Activated CD8-positive, alpha-beta memory T cell treated with anti-CD3 and anti-CD28 coated beads for 48 hours (primary cell): ENCODE results near the gene CDH6.

Experiments used
- DNase-seq, 3 experiments: peaks; one replicate each; pipeline ENCODE4 v3.0.0-alpha.2; 2020; ENCODE audit warnings: low read depth in 2 of 3, low spot score in 2 of 3

The CDH6 gene

GRCh38 chr5:31197183-31197582 is 3.7 kb downstream of the CDH6 start:
- DNase-seq, result no peak

DNA sequence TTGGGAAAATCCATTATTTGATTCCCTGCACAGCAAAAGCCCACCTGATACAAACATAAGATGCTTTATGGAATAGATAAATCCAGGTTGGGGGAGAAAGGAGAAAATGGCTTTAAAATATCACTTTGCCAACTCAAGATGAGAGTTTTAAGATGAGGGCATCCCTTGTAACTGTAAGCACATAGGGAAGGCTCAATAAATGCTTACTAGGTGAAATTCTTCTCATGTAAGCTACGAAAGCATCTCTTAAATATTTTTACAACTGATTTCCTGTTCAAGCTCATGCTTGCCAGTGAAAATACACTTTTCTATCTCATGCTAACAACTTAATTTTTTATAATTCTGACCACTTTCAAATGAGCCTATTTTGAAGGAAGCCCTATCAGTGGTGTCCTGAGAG is 11.5 kb downstream of the CDH6 start:
- no peak for DNase-seq

DNA sequence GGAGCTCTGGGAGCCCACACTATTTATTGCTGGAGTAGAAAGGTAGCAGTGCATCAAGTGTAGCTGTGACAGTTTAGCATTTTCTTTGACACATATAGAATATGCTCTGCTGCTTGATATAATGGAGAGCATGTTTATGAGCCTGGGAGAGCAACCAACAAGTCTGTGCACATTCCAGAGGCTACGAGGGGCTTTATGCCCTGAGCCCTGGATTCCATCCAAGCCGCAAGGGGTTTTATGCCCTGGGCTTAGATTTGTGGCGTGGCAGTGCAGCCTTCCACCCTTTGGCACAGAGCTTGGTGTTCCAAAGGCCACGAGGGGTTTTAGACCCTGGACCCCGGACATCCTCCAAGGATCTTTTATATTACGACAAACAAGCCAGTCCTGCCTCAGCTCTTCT is 14.6 kb downstream of the CDH6 start:
- no peak for DNase-seq

DNA sequence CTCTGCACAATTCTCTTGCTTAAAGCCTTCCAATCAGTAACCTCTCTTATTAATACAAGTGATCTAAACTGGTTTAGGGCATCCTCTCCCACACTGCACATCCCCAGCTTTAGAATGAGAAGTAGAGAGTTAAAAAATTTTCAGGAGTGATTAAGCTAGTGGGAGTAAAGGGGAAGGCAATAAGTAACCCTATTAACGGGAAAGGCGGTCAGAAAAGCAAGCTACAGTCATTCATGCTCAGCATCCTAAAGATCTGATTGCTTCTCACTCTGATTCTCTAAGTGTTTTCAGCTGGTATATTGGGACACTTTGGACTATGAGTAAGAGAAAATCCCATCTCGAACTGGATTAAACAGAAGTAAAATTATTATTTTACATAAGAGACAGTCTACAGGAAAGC is 15.8 kb downstream of the CDH6 start:
- DNase-seq, result no peak

DNA sequence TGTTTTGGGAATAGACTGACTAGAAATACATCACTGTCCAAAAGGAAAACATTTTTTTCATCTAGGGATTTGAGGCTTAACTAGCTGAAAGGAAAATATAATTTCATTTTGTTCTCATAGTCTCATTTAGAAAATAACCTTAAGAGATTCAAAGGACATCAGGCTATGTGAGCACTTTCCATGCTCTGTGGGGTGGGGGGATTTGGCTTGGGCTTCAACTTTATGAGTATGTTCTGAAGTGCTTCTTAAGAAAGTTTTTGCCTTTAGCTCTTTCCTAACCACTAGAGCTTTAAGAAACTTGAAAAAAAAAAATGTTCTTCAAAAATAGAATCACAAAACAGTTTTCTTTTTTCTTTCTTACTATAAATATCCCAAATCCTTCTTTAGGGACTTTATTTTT is 17.6 kb downstream of the CDH6 start:
- no peak for DNase-seq

DNA sequence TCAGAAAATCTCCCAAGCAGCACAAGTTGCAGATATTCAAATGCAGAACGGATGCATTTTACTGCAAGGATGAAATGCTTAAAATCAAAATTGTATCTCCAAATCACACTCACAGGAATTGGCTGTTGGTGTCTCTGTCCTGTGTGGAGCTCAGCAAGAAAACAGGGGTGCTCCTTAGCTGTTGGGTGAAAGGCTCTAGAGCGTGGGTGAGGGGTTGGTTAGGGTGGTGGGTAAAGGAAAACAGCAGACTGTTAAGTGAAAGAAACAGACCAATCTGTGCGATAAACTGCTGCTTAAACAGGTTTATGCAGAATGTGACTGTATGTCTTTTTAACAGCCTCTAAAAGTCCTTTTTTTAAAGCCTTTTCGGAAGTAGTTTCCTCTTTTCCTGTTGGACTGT is 19.8 kb downstream of the CDH6 start:
- DNase-seq, result no peak

DNA sequence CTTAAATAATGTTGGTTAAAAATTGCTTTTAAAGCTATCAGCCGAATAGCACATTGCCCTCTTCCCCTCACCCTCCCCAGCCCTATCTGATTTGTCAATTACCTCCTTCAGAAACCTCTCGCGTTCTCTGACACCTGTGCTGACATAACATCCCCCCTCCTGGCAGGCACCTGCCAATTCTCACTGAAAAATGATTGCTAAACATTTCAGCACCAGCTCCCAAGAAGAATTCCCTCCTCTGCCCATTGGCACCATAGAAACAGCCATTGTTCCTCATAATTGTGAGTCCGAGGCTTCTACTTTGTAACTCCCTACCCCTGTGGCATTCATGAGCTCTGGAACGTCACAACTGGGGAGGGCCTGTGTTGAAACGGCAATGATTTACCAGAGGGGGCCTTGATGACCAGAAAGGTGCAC is 20.2 kb downstream of the CDH6 start:
- no peak for DNase-seq

GRCh38 chr5:31214229-31214628 is 20.7 kb downstream of the CDH6 start:
- DNase-seq, result no peak

GRCh38 chr5:31215236-31215635 is 21.8 kb downstream of the CDH6 start:
- DNase-seq, result no peak

DNA sequence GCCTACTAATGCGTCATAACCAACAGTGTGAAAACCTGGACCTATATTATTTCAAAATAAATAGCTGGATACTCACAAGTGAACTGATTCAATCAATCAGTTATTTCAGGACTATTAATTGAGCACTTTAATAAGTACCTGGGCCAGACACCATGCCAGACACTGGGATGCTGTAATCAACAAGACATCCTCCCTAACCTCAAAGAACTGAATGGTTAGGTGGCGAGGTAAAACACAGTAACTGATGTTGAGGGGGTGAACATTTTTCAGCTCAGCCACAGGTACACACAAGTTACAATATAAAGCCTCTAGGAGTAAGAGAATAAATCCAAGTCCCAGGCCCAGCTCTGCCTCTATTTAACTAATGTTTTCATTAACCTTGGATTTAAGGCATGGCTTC is 24.0 kb downstream of the CDH6 start:
- no peak for DNase-seq

DNA sequence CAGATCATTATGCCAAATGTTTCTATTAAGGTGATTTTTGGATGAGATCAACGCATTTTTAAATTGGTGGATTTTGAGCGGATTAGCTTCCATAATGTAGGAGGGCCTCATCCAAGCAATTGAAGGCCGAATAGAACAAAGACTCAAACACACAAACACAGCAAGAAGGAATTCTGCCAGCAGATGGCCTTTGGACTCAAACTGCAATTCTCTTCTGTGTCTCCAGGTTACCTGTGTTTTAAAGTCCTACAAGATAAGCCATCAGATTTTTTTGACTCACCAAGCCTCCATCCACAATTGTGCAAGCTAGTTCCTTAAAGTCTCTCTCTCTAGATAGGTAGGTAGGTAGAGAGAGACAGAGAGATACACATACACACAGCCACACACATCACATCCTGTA is 25.5 kb downstream of the CDH6 start:
- no peak for DNase-seq

DNA sequence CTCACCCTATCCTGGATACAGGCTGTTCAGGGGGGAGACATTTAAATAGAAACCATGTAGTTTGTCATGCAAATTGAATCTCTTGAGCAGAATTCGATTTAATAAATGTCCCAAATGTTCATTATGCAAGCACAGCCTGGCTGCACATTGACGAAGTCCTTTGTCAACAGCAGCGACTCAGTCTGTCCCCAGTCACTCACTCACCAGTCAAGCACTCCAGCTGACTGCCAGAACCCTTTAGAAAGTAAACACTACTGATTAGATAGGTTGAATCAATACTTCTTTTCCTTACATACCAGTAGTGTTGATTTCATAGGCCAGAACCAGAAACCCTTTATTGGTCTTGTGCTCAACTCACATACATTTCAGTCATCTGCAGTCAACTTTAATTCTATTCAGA is 27.5 kb downstream of the CDH6 start:
- no peak for DNase-seq

GRCh38 chr5:31225118-31225517 is 31.6 kb downstream of the CDH6 start:
- DNase-seq, result no peak

- DNase-seq, result no peak
Observed at GRCh38 chr5:31225613-31226012, 32.1 kb downstream of the CDH6 start.

DNA sequence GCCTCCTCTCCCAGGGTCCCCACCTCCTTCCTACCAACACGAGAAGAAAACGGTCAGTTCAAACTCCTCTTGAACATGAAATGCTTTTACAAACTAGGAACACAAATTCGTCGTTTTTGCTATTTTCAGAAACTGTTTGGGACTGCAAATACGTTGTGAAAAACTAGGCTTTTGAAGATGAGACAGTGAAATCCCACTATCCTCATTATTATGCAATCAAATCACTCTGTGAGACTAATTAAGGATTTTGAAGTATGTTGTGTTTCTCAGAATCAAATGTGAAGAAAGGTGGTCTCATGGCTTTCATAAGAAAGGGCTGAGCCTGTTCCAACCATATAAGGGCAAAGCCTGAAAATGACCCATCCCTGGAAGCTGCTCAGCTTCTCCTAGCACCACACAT is 33.2 kb downstream of the CDH6 start:
- DNase-seq, result no peak

DNA sequence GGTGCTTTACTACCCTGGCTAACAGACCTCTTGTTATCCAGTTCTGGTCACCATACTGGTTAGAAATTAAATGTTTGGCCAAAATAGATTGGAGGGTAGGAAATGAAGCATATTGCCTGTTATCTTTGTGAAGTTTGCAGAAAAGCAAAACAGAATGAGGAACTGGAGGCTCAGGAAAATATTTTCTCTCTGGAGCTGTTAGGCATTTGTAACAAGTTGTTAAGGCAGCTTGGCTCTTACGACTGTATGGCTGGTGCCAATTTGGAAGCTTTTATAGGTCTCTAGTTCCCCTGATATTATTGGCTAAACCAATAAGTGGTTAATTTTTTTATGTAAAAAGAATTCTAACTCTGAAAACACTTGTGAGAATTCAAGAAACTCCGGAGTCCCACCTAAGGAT is 35.8 kb downstream of the CDH6 start:
- DNase-seq, result no peak

DNA sequence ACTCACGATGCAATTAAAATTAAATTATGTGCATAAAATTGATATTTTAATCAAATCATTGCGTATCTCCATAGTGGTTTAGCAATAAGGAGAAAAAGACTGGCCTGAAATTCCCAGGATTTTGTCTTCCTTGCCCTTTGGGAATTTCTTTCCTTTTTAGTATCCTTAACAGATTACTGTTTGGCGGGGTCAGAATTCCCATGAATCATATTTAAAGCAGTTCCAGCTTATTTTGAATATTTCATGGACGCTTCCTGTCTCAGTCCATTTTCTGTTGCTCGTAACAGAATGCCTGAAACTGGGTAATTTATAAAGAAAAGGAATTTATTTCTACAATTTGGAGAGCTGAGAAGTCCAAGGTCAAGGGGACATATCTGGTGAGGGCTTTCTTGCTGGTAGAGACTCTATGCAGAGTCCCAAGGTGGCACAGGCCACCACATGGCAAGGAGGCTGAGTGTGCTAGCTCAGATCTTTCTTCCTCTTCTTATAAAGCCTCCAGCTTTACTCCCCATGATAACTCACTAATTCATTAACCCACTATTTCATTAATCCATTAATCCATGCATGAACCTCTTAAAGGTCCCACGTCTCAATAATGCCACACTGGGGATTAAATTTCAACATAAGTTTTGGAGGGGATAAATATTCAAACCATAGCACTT is 37.8 kb downstream of the CDH6 start:
- DNase-seq, result no peak

- DNase-seq, result no peak
Observed at GRCh38 chr5:31232273-31232888, 38.9 kb downstream of the CDH6 start.

- no peak for DNase-seq
Observed at GRCh38 chr5:31235381-31235780, 41.9 kb downstream of the CDH6 start.

DNA sequence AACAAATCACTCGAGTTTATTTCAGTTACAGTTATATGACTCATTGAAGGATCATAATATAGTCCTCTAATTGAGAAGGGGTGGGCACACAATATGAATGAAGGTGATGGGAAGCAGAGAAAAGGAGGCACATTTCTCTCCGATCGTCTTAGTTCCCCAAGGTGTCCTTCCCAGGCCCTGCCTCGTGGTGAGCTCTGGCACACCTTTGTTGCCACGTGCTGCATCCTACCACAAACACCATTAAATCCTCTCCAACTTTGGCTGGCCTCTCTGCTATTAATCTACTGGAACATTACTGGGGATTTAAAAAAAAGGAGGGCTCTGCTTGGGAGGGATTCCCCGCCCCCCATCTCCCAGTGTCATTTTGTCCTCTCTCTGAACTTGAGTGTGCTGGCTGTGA is 42.9 kb downstream of the CDH6 start:
- DNase-seq, result no peak

GRCh38 chr5:31237174-31237573 is 43.7 kb downstream of the CDH6 start:
- DNase-seq, result no peak

DNA sequence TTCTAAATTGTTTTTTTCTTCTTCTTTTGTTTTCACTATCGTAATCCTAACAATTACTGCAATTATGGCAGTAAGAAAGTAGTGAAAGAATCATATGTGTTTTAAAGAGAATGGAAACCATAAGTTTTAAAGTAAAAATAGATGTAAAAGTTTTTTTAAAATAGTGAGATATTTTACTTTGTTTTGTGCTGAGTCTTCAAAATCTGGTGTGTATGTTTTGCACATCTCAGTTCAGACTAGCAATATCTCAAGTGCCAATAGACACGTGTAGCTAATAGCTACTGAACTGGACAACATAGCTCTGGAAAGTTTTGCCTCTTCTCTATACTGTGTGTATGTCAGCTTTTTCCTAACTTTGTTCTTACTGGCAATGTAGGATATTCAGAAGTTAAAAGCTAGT is 45.0 kb downstream of the CDH6 start:
- DNase-seq, result no peak

- no peak for DNase-seq
Observed at GRCh38 chr5:31244921-31245320, 51.4 kb downstream of the CDH6 start.
